ENCODE measurements around the gene GARIN6. TPM values are rescaled to one million over a fixed set of nuclear protein-coding genes. Genes with fewer than 3 reads are reported as not detected.

GARIN6 gene
- total and polyA plus RNA-seq, 10 of the 15 experiments (the other 5 are each of a cell fraction or from before 2014, with no cell fraction given) = not detected

DNA sequence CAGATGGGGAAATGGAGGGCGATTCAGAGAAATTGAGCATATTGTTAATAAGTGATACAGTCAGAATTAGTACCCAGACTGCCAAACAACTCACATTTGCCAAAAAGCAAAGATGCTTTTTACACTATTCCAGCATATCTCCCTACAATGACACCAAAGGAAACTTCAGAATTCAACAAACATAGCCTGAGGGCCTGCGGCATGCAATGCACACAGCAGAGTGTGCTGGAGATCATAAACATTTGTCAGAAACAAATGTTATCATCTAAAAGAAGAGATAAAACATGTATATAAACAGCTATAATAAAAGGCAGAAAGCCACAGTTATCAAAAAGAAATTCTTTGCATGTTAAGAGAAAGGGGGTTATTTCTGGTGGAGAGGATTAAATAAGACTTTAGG, 20.1 kb upstream of the GARIN6 start:
- Histone ChIP-seq H3K9me3 (replicated peaks; ENCODE audit: control insufficient read depth, insufficient read depth, low read length) (no peaks in the 10 kb centered on the region), H3K27ac (ENCODE audit: control insufficient read depth, insufficient read depth) (no peak overlapping the region), H3K79me2 (ENCODE audit: control insufficient read depth, insufficient read depth, low read length) (no peaks in the 10 kb centered on the region), H3K4me3 (no peak overlapping the region), H3K27me3 (replicated peaks in 1 of 2; ENCODE audit: control insufficient read depth in 2 of 2, insufficient read depth in 2 of 2, low read length in 1 of 2) (no peaks in the 10 kb centered on the region), H4K20me1 (ENCODE audit: control insufficient read depth, insufficient read depth) (no peaks in the 10 kb centered on the region), H2AFZ (ENCODE audit: control insufficient read depth, low read depth, low read length) (no peak overlapping the region), H3K4me2 (ENCODE audit: control insufficient read depth, insufficient read depth) (no peak overlapping the region), H3K9ac (ENCODE audit: control insufficient read depth, insufficient read depth, low read length) (no peak overlapping the region), H3K4me1 (ENCODE audit: control insufficient read depth, insufficient read depth, low read length) (no peaks in the 10 kb centered on the region), H3K36me3 (ENCODE audit: control insufficient read depth in 2 of 2, insufficient read depth in 2 of 2, low read length in 1 of 2) (no peaks in the 10 kb centered on the region)
- 43% methylated on average over 2 of the region's 2 CpGs for WGBS (ENCODE audit: insufficient coverage, insufficient replicate concordance, low lambda C conversion rate, missing lambda C conversion rate)
- in situ Hi-C loops (cut with MboI) = no loop called here
- POLR2A ChIA-PET = no interaction called here
- SMC1A ChIA-PET (ENCODE audit: uncharacterized antibody, unreplicated experiment) = interaction anchor here (1.4 kb wide), 1 partner anchor 240 kb away, joined by 3 read pairs; no protein-coding TSS in a partner anchor
- RAD21 ChIA-PET (ENCODE audit: unreplicated experiment) = no interaction called here
- CTCF ChIA-PET = no interaction called here
- BruUV-seq (replicated peaks) = no TSS peak
- DNase-seq (ENCODE audit: low read depth, low spot score) = no peak
- intact Hi-C loops (cut with micrococcal nuclease; ENCODE audit: unreplicated experiment) = no loop called here
- ATAC-seq = no peak
- TF ChIP-seq NRF1 (conservative IDR thresholded peaks at IDR 0.05; ENCODE audit: low read depth, low read length) = no peak
- TF ChIP-seq RAD21 (IDR thresholded peaks at IDR 0.05; ENCODE audit: insufficient read depth, low read depth, low read length) = no peak
- TF ChIP-seq JUNB (IDR thresholded peaks at IDR 0.05) = no peak
- TF ChIP-seq, protein P1, sequence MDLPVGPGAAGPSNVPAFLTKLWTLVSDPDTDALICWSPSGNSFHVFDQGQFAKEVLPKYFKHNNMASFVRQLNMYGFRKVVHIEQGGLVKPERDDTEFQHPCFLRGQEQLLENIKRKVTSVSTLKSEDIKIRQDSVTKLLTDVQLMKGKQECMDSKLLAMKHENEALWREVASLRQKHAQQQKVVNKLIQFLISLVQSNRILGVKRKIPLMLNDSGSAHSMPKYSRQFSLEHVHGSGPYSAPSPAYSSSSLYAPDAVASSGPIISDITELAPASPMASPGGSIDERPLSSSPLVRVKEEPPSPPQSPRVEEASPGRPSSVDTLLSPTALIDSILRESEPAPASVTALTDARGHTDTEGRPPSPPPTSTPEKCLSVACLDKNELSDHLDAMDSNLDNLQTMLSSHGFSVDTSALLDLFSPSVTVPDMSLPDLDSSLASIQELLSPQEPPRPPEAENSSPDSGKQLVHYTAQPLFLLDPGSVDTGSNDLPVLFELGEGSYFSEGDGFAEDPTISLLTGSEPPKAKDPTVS (IDR thresholded peaks at IDR 0.05; ENCODE audit: low read depth, low read length) = no peak
- TF ChIP-seq, protein P2, sequence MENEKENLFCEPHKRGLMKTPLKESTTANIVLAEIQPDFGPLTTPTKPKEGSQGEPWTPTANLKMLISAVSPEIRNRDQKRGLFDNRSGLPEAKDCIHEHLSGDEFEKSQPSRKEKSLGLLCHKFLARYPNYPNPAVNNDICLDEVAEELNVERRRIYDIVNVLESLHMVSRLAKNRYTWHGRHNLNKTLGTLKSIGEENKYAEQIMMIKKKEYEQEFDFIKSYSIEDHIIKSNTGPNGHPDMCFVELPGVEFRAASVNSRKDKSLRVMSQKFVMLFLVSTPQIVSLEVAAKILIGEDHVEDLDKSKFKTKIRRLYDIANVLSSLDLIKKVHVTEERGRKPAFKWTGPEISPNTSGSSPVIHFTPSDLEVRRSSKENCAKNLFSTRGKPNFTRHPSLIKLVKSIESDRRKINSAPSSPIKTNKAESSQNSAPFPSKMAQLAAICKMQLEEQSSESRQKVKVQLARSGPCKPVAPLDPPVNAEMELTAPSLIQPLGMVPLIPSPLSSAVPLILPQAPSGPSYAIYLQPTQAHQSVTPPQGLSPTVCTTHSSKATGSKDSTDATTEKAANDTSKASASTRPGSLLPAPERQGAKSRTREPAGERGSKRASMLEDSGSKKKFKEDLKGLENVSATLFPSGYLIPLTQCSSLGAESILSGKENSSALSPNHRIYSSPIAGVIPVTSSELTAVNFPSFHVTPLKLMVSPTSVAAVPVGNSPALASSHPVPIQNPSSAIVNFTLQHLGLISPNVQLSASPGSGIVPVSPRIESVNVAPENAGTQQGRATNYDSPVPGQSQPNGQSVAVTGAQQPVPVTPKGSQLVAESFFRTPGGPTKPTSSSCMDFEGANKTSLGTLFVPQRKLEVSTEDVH (IDR thresholded peaks at IDR 0.05; ENCODE audit: low read depth, partially characterized antibody) = no peak
- TF ChIP-seq, protein P3, sequence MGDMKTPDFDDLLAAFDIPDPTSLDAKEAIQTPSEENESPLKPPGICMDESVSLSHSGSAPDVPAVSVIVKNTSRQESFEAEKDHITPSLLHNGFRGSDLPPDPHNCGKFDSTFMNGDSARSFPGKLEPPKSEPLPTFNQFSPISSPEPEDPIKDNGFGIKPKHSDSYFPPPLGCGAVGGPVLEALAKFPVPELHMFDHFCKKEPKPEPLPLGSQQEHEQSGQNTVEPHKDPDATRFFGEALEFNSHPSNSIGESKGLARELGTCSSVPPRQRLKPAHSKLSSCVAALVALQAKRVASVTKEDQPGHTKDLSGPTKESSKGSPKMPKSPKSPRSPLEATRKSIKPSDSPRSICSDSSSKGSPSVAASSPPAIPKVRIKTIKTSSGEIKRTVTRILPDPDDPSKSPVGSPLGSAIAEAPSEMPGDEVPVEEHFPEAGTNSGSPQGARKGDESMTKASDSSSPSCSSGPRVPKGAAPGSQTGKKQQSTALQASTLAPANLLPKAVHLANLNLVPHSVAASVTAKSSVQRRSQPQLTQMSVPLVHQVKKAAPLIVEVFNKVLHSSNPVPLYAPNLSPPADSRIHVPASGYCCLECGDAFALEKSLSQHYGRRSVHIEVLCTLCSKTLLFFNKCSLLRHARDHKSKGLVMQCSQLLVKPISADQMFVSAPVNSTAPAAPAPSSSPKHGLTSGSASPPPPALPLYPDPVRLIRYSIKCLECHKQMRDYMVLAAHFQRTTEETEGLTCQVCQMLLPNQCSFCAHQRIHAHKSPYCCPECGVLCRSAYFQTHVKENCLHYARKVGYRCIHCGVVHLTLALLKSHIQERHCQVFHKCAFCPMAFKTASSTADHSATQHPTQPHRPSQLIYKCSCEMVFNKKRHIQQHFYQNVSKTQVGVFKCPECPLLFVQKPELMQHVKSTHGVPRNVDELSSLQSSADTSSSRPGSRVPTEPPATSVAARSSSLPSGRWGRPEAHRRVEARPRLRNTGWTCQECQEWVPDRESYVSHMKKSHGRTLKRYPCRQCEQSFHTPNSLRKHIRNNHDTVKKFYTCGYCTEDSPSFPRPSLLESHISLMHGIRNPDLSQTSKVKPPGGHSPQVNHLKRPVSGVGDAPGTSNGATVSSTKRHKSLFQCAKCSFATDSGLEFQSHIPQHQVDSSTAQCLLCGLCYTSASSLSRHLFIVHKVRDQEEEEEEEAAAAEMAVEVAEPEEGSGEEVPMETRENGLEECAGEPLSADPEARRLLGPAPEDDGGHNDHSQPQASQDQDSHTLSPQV (IDR thresholded peaks at IDR 0.05) = no peak
- no peak for TF ChIP-seq CREB1 (IDR thresholded peaks at IDR 0.05; ENCODE audit: low read depth)
- no peak for TF ChIP-seq ZZZ3 (IDR thresholded peaks at IDR 0.05; ENCODE audit: control insufficient read depth, insufficient read length, low read depth)
- TF ChIP-seq SPI1 (IDR thresholded peaks at IDR 0.05; ENCODE audit: borderline replicate concordance, insufficient read depth, low read depth, low read length) = no peak
- no peak for TF ChIP-seq CEBPB (IDR thresholded peaks at IDR 0.05; ENCODE audit: borderline replicate concordance in 1 of 2, low read depth in 2 of 2, low read length in 2 of 2)
- no peak for TF ChIP-seq POLR2A (IDR thresholded peaks at IDR 0.05; ENCODE audit: low read depth, low read length)
- FAIRE-seq = no peak
